Upper lobe of left lung (tissue), 6 donors: Measurements from ENCODE around the gene GNAZ. TPM values are rescaled to one million over a fixed set of nuclear protein-coding genes. Genes with fewer than 3 reads are reported as not detected.

Source experiments
- ATAC-seq, 2 donors: fragments of 200-7000 bp; cut with Tn5 transposase; one replicate each; pipeline ENCODE4 v1.9.1; 2022; ENCODE audit warnings: mild to moderate bottlenecking in 2 of 2, moderate library complexity in 2 of 2; ENCODE audit not compliant: low FRiP score in 2 of 2
- DNase-seq, 2 donors: peaks; one replicate each; pipeline ENCODE4 v3.0.0-alpha.2; 2019 to 2020
- H3K27ac ChIP-seq, 4 donors: fragments of 200-600 bp; sonication (generic); one replicate each; pipeline ENCODE4 v1.5.1; 2016 to 2019
- H3K27me3 ChIP-seq, 4 donors: fragments of 200-600 bp; sonication (generic); one replicate each; pipeline ENCODE4 v1.5.1; 2017 to 2019
- H3K36me3 ChIP-seq, 4 donors: fragments of 200-600 bp; sonication (generic); one replicate each; pipeline ENCODE4 v1.5.1; 2016 to 2019
- H3K4me1 ChIP-seq, 4 donors: fragments of 200-600 bp; sonication (generic); one replicate each; pipeline ENCODE4 v1.5.1; 2018 to 2019
- H3K4me3 ChIP-seq, 4 donors: fragments of 200-600 bp; sonication (generic); one replicate each; pipeline ENCODE4 v1.5.1; 2017 to 2019; ENCODE audit warnings: mild to moderate bottlenecking in 2 of 4, moderate library complexity in 1 of 4
- H3K9me3 ChIP-seq, 4 donors: fragments of 200-600 bp; sonication (generic); one replicate each; pipeline ENCODE4 v1.5.1; 2018 to 2019
- CTCF ChIP-seq, 6 experiments: fragments of 450-650 bp in 4 of 6; fragments of 200-600 bp in 2 of 6; sonication (generic) in 2 of 6; IDR thresholded peaks; one replicate each; pipeline ENCODE4 v1.5.1; 2016 to 2019; ENCODE audit warnings: antibody characterized with exemption in 6 of 6
- EP300 ChIP-seq, 4 donors: sonication (generic); formaldehyde crosslinking; IDR thresholded peaks; one replicate each; pipeline ENCODE4 v1.5.1; 2017; ENCODE audit warnings: antibody characterized with exemption in 4 of 4, control low read depth in 2 of 4
- POLR2A ChIP-seq, 4 donors: fragments of 450-650 bp; IDR thresholded peaks; one replicate each; pipeline ENCODE4 v1.5.1; 2016 to 2017; ENCODE audit warnings: antibody characterized with exemption in 4 of 4, mild to moderate bottlenecking in 2 of 4
- POLR2AphosphoS5 ChIP-seq, 2 donors: sonication (generic); formaldehyde crosslinking; IDR thresholded peaks; one replicate each; pipeline ENCODE4 v1.5.1; 2017; ENCODE audit warnings: antibody characterized with exemption in 2 of 2
- WGBS, 2 donors: methylation state at CpG; one replicate each; pipeline ENCODE4 v1.1.5; 2017 to 2018; 5-methylcytosine and 5-hydroxymethylcytosine counted together
- total RNA-seq, 6 donors: library from RNA; depleted of rRNA in 4 of 6; stranded (reverse); fragments of >200 nt in 4 of 6; gene quantifications; one replicate each; pipeline versions ENCODE4 v1.1.0 to v1.2.1, GENCODE V29; 2016 to 2021
- donor health status: DM: no; HTN: no; CAD: no; lungs with moderate emphysema.
- donor health status: DM: no; HTN: yes; CAD: no; lungs with severe emphysema.

Gene GNAZ
- total RNA-seq, 6 donors from 2014 or later = 0.80 to 7.3 (median 2.7) TPM; not detected in 1

DNA sequence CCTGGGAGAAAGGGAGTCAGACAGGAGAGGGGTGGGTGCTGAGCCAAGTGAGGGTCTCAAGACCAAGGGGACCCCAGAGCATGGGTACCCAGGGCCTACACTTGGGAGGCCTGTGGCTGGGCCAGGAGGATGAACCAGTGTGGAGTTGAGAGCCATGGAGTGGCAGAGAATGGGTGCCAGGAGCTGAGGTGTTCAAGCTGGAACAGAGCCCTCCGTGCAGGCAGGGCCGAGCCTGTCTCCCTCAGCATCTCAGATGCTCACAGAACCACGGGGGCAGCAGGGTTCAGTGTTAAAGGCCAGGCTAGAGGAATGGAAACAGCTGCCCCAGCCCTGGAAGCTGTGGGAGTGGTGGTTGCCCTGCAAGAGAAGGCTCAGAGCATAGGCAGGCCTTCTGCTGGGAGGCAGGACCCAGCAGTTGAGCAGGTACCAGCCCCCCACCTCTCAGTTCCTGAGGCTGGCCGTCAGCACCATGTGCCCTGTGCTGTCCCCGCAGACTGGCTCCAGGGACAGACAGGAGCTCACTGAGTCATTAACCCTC lies 39.2 kb downstream of the GNAZ start:
- no peak for ATAC-seq
- TF ChIP-seq CTCF (IDR thresholded peaks at IDR 0.05) = no peak
- no peak for TF ChIP-seq EP300 (IDR thresholded peaks at IDR 0.05)
- no peak for TF ChIP-seq POLR2A (IDR thresholded peaks at IDR 0.05)
- no peak for TF ChIP-seq POLR2AphosphoS5 (IDR thresholded peaks at IDR 0.05)
- H3K27ac ChIP-seq = no peak overlapping the region
- no peaks in the 10 kb centered on the region for H3K4me1 ChIP-seq
- no peak for DNase-seq
- H3K9me3 ChIP-seq = no peaks in the 10 kb centered on the region
- WGBS, 2 donors = 80 to 93% methylated on average over 3 to 5 of the region's 5 CpGs
- no peaks in the 10 kb centered on the region for H3K36me3 ChIP-seq
- no peaks in the 10 kb centered on the region for H3K27me3 ChIP-seq
- no peak overlapping the region for H3K4me3 ChIP-seq

- Histone ChIP-seq H3K4me1 (no peaks in the 10 kb centered on the region), H3K27me3 (no peaks in the 10 kb centered on the region), H3K9me3 (no peaks in the 10 kb centered on the region), H3K4me3 (no peak overlapping the region), H3K36me3 (no peaks in the 10 kb centered on the region), H3K27ac (no peak overlapping the region)
- no peak for TF ChIP-seq CTCF (IDR thresholded peaks at IDR 0.05)
- TF ChIP-seq EP300 (IDR thresholded peaks at IDR 0.05) = no peak
- TF ChIP-seq POLR2A (IDR thresholded peaks at IDR 0.05) = no peak
- no peak for ATAC-seq
- WGBS, 2 donors = 20 to 69% methylated on average over 1 to 10 of the region's 10 CpGs
- peak in 1 of 2 donors; percentile 27 for DNase-seq
Observed at GRCh38 chr22:23110190-23110921, 40.0 kb downstream of the GNAZ start.

- Histone ChIP-seq H3K27ac (no peak overlapping the region), H3K9me3 (no peaks in the 10 kb centered on the region), H3K27me3 (no peaks in the 10 kb centered on the region), H3K36me3 (no peaks in the 10 kb centered on the region), H3K4me1 (no peaks in the 10 kb centered on the region), H3K4me3 (no peak overlapping the region)
- no peak for ATAC-seq
- WGBS, 2 donors = 89 to 97% methylated on average over 5 to 15 of the region's 15 CpGs
- no peak for DNase-seq
- no peak for TF ChIP-seq CTCF (IDR thresholded peaks at IDR 0.05)
- TF ChIP-seq POLR2A (IDR thresholded peaks at IDR 0.05) = no peak
Observed at GRCh38 chr22:23110922-23111527, 40.7 kb downstream of the GNAZ start.

DNA sequence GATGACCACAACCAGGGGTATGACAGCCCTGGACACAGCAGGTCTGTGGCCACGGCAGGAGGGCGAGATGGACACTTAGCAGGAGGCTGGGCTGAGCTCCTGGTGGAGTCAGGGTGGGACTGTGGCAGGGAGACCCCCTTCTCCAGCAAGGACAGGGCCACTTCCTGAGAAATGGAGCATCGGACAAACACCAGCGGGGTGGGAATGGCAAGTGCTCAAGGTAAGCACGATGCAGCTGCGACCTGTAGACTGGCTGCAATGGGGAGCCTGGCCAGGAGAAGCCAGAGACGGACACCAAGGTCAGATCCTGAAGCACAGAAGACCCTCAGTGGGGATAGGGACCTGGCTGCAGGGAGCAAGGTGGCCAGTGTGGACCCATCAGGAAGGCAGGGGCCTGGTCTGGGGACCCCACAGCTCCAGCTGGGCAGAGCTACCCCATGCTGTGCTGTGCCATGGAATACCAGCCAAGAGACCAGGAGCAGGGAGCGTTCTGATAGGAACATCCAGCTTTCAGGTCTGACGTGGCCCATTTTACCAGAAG lies 42.2 kb downstream of the GNAZ start:
- Histone ChIP-seq H3K9me3 (no peaks in the 10 kb centered on the region), H3K27ac (no peak overlapping the region), H3K4me3 (no peak overlapping the region), H3K36me3 (no peaks in the 10 kb centered on the region), H3K27me3 (no peaks in the 10 kb centered on the region), H3K4me1 (no peaks in the 10 kb centered on the region)
- WGBS, 2 donors = 93 to 94% methylated on average over 7 of the region's 9 CpGs
- ATAC-seq = no peak
- no peak for TF ChIP-seq CTCF (IDR thresholded peaks at IDR 0.05)
- no peak for TF ChIP-seq POLR2A (IDR thresholded peaks at IDR 0.05)
- no peak for TF ChIP-seq EP300 (IDR thresholded peaks at IDR 0.05)
- no peak for TF ChIP-seq POLR2AphosphoS5 (IDR thresholded peaks at IDR 0.05)
- DNase-seq = peak in 1 of 2 donors; percentile 39
